ENCODE measurements around the gene MAST4. TPM values are rescaled to one million over a fixed set of nuclear protein-coding genes. Genes with fewer than 3 reads are reported as not detected.

Gene MAST4
- total RNA-seq, 4 donors from 2014 or later = 19.5 to 44.1 (median 24.1) TPM

DNA sequence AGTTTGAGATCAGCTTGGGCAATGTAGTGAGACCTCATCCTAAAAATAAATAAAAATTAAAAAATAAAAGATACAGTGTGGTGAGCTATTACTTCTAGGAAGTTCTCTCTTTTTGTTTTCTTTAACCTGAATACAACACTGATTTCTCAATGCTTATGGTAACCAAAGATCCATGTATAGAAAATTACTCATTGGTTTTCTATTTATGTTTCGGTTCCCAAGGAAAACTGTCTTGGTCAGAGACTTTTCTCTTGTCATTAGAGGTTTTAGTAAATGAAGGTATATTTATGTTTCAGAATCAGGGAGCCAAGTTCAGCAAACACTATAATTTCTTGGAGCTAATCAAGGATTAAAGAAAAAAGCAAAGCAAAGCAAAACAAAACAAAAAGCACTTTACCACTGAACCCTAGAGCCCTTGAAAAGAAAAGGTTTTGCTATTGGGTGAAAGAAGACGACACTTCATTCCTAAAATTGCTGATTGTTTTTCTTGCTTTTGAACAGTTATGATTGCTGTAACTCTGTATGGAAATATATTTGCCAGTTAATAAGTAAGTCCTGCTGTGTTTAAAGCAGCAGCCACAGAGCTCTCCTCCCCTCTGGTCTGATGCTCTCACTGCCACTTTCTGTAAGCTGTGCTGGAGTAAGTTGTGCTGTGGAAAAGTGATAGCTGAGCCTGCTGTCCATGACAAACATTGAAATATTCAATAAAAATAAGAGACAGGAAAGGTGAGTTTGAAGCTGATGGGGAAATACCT, 302.2 kb downstream of the MAST4 start:
- no peak for DNase-seq (ENCODE audit: low spot score in 2 of 2)
- no peaks in the 10 kb centered on the region for H3K9me3 ChIP-seq
- H3K4me1 ChIP-seq = no peaks in the 10 kb centered on the region
- no peak overlapping the region for H3K27ac ChIP-seq
- no peak for TF ChIP-seq EP300 (IDR thresholded peaks at IDR 0.05)
- TF ChIP-seq, protein P1, sequence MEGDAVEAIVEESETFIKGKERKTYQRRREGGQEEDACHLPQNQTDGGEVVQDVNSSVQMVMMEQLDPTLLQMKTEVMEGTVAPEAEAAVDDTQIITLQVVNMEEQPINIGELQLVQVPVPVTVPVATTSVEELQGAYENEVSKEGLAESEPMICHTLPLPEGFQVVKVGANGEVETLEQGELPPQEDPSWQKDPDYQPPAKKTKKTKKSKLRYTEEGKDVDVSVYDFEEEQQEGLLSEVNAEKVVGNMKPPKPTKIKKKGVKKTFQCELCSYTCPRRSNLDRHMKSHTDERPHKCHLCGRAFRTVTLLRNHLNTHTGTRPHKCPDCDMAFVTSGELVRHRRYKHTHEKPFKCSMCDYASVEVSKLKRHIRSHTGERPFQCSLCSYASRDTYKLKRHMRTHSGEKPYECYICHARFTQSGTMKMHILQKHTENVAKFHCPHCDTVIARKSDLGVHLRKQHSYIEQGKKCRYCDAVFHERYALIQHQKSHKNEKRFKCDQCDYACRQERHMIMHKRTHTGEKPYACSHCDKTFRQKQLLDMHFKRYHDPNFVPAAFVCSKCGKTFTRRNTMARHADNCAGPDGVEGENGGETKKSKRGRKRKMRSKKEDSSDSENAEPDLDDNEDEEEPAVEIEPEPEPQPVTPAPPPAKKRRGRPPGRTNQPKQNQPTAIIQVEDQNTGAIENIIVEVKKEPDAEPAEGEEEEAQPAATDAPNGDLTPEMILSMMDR (IDR thresholded peaks at IDR 0.05) = no peak
- H3K27me3 ChIP-seq = no peaks in the 10 kb centered on the region
- no peaks in the 10 kb centered on the region for H3K36me3 ChIP-seq
- no peak overlapping the region for H3K4me3 ChIP-seq
- 70 to 73% methylated on average over 2 of the region's 2 CpGs for WGBS, 2 donors

DNA sequence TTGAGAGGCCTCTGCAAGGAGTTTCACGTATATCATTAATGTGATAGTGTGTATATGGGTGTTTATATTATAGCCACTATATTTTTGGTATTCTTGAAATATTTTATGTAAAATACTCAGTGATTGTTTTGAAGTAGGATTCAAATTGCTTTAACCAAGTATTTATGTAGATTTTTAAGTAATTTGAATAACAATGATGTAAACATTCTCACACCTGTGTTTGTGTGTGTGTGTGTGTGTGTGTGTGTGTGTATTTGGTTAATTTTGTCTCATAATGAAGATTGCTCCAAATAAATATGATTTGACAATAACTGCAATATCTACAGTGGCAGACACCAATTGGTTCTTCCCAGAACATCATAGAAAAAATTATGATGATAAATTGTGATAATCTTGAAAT, 307.0 kb downstream of the MAST4 start:
- Histone ChIP-seq H3K27ac (no peak overlapping the region), H3K36me3 (no peaks in the 10 kb centered on the region), H3K4me1 (no peaks in the 10 kb centered on the region), H3K27me3 (no peaks in the 10 kb centered on the region), H3K9me3 (no peaks in the 10 kb centered on the region), H3K4me3 (no peak overlapping the region)
- DNase-seq (ENCODE audit: low spot score in 2 of 2) = no peak
- TF ChIP-seq POLR2A (IDR thresholded peaks at IDR 0.05) = no peak
- TF ChIP-seq, protein P1 (IDR thresholded peaks at IDR 0.05) = no peak
- TF ChIP-seq EP300 (IDR thresholded peaks at IDR 0.05) = no peak
- 95 to 98% methylated on average over 1 of the region's 1 CpG for WGBS, 2 donors

DNA sequence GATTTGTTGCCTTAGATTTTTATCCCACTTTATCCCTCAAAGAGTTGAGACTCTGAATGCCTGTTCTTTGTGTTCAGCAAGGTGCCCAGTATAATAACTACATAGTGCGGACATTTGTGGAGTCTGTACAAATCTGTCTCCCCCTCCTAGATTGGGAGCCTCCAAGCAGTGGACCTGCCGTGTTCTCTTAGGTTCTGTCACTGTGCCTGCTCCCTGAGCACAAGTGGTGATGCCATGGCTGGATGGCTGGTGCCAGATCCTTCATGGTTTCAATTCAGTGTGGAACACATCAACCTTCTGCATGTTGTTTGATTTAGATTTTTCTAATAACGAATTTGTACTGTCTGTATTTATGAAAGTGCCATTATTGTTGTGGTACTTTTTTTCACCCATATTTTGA, 307.5 kb downstream of the MAST4 start:
- Histone ChIP-seq H3K4me3 (no peak overlapping the region), H3K9me3 (no peaks in the 10 kb centered on the region), H3K27me3 (no peaks in the 10 kb centered on the region), H3K27ac (no peak overlapping the region), H3K36me3 (no peaks in the 10 kb centered on the region), H3K4me1 (no peaks in the 10 kb centered on the region)
- 75 to 77% methylated on average over 3 of the region's 3 CpGs for WGBS, 2 donors
- no peak for DNase-seq (ENCODE audit: low spot score in 2 of 2)
- no peak for TF ChIP-seq POLR2A (IDR thresholded peaks at IDR 0.05)
- no peak for TF ChIP-seq EP300 (IDR thresholded peaks at IDR 0.05)

DNA sequence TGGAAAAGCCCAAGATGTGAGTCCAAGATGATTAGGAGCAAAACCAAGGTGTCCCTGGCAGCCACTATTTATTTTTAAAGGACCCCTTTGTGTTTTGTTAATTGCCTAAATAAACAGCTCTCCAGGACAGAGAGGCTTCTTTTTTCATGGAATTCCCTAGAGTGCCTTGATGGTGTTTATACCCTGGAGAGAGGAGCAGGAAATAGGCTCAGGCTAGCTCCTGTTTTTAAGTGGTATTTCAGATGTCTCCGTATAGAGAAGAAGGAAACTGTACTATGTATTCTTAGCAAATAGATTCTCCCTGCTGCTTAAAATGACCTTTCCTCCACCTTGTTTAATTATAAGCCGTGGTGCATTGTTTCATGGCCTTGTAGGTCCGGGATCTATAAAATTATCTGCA, 308.0 kb downstream of the MAST4 start:
- no peaks in the 10 kb centered on the region for H3K9me3 ChIP-seq
- H3K4me1 ChIP-seq = no peaks in the 10 kb centered on the region
- no peak for TF ChIP-seq POLR2A (IDR thresholded peaks at IDR 0.05)
- TF ChIP-seq EP300 (IDR thresholded peaks at IDR 0.05) = no peak
- TF ChIP-seq, protein P1 (IDR thresholded peaks at IDR 0.05) = no peak
- DNase-seq (ENCODE audit: low spot score in 2 of 2) = no peak
- H3K27me3 ChIP-seq = no peaks in the 10 kb centered on the region
- WGBS, 2 donors = 22 to 28% methylated on average over 3 of the region's 3 CpGs
- H3K4me3 ChIP-seq = no peak overlapping the region
- no peak overlapping the region for H3K27ac ChIP-seq
- H3K36me3 ChIP-seq = no peaks in the 10 kb centered on the region

DNA sequence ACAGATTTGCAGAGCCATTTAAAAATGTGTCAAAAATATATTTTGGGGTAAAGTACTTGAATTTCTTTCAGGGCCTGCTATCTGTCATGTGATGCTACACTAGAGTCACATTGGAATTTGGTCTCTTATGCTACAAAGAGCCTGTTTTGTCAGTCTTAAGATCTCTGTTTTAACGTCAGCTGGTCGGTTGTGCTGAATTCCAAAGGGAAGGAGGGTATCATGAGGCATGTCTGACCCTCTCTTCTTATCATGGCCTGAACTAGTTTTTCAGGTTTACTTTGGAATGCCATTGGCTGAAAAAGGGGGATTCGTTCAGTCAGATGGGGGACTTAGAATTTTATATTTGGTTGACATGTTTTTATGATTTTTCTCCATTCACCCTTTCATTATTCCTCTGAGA, 309.8 kb downstream of the MAST4 start:
- H3K27me3 ChIP-seq = no peaks in the 10 kb centered on the region
- H3K4me3 ChIP-seq = no peak overlapping the region
- WGBS, 2 donors = 75 to 79% methylated on average over 3 of the region's 3 CpGs
- no peak overlapping the region for H3K27ac ChIP-seq
- H3K36me3 ChIP-seq = no peaks in the 10 kb centered on the region
- no peaks in the 10 kb centered on the region for H3K9me3 ChIP-seq
- TF ChIP-seq POLR2A (IDR thresholded peaks at IDR 0.05) (no peak), EP300 (IDR thresholded peaks at IDR 0.05) (no peak)
- TF ChIP-seq, protein P1 (IDR thresholded peaks at IDR 0.05) = no peak
- no peak for DNase-seq (ENCODE audit: low spot score in 2 of 2)
- H3K4me1 ChIP-seq = no peaks in the 10 kb centered on the region

Data from tibial nerve (tissue), 4 donors.